Erythroblast (primary cell): ENCODE measurements around the gene CSRP1.
A peak's percentile ranks its signal among the peaks of the same experiment; 100 is the strongest.
"Not testable (repeated sequence)": the region's sequence is repeated elsewhere in the genome, so short reads cannot be mapped to it uniquely, and the experiment has no call there.

Experiments used
- DNase-seq, 2 experiments: peaks; one replicate each; lab custom pipeline; 2025; lab: John Stamatoyannopoulos, UW
- GATA1 ChIP-seq: IDR thresholded peaks from 2 replicates; pipeline ENCODE4 v1.6.1; 2011; ENCODE audit warnings: low read depth, mild to moderate bottlenecking, control low read depth, low read length, moderate library complexity
- POLR2A ChIP-seq: IDR thresholded peaks from 2 replicates; pipeline ENCODE4 v1.6.1; 2011; ENCODE audit warnings: mild to moderate bottlenecking, low read length

CSRP1 gene

DNA sequence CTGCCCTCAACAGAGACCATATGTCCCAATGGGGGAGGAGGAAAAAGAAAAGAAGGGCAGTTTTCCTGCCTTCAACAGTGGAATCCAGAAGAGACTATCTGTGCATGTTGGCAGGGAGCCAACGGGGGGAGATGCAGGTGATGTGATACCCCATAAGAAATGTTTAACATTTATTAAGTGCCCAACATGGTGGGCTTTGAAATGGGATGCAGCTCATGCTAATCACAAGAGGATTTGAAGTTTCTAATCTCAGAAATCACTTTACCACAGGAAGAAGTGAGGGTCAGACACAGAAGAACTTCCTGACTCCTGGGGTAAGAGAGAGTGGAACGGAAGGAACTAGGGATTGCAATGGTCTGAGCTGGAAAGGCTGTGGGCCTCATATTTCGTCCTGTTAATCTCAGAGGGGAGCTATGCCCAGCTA, 16.2 kb downstream of the CSRP1 start:
- no peak for TF ChIP-seq GATA1
- no peak for TF ChIP-seq POLR2A
- DNase-seq = no peak

DNA sequence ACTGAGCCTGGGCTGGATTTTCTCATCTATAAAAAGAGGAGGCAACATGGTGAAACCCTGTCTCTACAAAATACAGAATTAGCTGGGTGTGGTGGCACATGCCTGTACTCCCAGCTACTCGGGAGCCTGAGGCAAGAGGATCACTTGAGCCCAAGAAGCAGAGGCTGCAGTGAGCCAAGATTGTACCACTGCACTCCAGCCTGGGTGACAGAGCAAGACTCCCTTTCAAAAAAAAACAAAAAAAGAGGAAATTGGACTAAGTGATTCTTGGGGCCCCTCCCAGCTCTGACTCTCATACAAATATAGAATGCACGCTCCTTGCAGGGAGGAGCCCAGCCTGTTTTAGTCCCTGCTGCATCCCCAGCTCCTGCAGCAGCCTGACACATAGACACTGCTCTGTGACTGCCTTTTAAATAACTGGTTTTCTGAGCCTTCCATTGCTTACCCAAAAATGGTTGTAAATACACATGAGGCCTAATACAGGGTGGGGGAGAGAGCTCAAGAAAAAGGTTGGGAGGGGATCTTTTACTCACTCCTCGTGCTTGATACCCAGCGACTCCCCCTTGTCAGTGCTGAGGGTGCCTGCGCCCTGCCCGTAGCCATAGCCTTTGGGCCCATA, 17.2 kb downstream of the CSRP1 start:
- DNase-seq = peak in 1 of 2 experiments; percentile 46
- no peak for TF ChIP-seq GATA1
- TF ChIP-seq POLR2A = no peak

DNA sequence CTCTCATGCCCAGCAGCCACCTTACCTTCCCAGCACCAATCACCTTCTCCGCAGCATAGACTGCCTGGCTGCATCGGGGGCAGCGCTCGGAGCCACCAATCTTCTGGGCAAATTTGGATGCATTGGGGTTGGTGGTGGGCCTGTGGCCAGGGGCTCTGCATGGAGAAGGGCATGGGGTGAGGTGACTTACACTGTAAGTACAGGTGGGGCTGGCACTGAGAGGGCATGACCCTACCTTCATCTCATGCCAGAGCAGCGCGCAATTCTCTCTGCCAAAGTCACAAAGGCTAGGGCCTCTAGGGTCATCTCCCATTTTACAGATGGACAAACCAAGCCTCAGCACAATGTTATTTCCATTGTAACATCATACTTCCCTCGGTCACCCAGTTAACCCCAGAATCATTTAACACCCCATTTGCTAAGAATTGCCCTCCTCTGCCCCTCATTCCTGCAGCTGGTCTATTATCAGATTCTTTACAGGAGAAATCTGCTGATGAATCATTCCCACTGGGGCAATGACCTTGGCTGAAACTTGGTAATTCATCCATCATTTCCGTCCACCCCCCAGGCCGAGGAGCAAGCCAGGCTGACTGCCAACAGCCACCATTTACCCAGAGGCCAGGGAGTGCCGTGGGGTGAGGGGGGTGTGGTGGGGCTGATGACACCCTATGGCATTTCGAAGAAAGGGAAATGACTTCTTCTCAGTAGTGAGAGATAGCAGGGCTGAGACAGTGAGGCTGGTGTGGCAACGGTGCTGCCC, 17.9 kb downstream of the CSRP1 start:
- TF ChIP-seq GATA1 = no peak
- no peak for TF ChIP-seq POLR2A
- peak; percentile 35 to 79 for DNase-seq

DNA sequence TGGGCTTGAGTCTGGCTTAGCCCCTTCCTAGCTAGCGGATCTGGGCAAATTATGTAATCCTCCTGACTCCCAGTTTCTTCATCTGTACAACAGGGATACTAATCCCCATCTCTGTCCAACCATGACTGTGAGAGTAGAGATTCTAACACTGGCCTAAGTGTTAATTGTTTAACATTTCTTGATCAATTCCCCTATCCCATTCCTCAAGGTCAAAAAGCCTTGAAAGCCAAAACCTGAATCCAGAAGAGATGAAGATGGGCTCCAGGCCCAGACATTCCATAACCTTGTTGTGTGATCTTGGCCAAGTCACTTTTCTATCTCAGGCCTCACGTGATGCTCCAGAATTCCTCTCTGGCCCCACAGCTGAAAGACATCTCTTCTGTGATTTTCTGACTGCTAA, 19.2 kb downstream of the CSRP1 start:
- DNase-seq = no peak
- TF ChIP-seq GATA1 (no peak), POLR2A (no peak)

DNA sequence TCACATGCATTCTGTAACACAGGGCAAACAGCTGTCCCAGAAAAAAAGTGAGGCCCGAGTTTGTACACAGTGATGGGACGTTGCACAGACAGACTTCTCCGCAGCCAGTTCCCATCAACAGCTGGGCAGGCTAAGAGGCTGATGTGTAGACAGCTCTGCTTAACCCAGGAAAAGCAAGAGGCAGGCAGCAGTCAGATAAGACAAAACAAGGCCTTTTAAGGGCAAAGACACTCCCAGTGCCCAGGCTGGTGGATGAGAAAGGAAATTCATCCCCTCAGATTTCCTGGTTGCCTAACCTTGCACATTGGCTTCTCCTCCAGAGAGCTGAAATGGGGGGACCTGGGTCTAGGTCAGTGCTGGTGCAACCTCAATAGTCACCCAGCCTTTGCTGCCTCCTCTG, 20.7 kb downstream of the CSRP1 start:
- peak; percentile 38 to 50 for DNase-seq
- TF ChIP-seq POLR2A (no peak), GATA1 (no peak)

DNA sequence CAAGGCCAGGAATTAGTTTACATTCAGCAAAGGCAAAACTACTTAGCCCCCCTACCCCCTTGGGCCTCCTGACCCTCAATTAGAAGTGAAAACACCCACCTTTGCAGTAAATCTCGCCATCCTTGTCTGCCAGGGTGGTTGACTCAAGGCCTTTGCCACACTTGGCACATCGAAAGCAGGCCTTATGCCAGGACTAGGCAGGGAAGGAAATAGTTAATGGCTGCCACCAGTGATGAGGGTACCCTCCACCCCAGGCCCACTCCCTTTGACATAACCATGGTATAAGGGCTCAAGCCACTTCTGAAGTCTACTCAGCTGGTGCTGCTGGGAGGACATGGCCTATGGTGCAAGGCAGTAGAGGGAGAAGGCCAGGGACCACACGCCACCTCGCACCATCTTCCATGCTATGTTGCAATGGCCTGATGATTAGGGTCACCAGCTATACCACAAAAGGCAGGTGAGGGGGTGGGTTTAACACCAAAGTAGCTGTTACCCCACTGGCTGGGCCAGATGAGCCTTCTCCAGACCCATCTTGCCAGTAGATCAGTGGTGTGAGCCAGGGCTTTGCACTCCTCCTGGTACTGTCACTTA, 21.6 kb downstream of the CSRP1 start:
- no peak for DNase-seq
- TF ChIP-seq GATA1 (no peak), POLR2A (no peak)

DNA sequence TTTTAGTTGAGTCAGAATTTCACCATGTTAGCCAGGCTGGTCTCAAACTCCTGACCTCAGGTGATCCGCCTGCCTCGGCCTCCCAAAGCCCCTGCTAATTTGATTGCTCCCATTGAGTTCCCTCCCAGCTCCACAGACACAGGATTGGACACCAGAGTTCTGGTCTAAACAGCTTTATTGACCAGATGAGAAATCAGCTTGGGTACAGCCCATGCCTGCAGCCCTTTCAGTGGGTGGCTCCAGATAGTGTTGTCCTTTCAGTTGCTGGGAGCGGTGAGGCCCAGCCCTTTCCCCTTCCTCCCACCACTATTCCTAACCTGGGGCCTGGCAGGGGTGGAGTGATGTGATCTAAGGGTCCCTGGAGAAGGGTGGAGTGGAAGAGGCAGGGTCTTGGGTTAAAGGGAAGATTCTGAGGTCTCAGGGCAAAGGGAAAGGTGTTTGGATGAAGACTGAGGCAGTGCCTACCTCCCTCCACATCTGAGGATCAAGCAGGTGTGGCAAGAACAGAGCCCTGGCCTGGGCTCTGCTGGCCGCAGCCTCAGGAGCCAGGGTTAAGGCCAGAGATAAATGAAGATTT, 23.5 kb downstream of the CSRP1 start:
- TF ChIP-seq GATA1 = no peak
- no peak for TF ChIP-seq POLR2A
- DNase-seq = no peak

DNA sequence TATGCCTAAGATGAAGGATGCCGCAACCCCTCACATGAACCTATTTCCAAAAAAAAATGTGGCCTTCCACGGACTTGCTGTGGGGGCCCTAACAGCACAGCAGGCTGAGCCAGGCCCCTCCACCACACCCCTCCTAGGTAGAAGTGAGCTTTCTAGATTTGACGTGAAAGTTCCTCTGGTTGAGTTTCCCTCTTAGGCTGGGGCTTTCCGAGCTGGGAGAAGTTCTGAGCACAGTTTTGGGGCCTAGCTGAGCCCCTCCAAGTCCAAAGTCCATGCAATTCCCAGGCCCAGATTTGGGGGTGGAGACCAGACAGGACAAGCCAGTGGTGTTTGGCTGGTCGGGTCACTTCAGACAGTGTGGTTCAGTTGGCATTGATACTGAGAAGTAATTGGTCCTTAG, 24.2 kb downstream of the CSRP1 start:
- no peak for DNase-seq
- TF ChIP-seq GATA1 (no peak), POLR2A (no peak)

DNA sequence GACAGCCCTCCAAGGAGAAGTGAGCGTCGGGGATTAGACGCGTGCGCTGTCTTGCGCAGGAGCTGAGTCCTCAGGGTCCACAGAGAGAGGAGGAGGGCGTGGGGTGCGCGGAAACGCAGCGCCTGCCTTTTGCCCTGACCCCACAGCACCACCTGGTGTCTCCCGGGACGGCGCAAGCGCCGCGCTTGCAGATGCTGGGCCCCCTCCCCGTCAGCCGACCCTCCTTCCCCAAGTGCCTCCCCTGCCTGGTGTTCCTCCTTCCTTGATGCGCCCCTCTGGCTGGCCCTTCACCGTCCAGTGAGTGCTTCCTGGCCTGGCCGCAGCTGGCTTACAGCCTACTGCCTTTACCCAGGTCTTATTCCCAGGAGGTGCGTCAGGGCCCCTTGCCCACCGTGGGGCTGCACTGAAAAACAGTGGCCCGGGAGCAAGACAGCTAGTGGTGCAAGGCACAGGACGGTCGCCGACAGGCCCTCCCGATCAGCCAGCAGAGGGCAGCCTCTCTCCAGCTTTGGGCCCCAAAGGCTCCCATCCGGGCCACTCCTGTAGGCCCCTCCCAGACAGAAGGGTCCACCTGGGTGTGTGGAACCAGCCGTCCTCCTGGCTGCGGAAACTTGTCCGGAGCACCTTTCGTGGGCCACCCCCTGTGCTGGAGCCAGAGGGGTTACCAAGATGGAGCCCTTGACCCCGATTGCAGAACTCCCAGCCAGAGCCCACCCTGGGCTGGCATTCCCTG, 25.0 kb downstream of the CSRP1 start:
- TF ChIP-seq GATA1 (no peak), POLR2A (no peak)
- DNase-seq = peak; percentile 76 to 83

DNA sequence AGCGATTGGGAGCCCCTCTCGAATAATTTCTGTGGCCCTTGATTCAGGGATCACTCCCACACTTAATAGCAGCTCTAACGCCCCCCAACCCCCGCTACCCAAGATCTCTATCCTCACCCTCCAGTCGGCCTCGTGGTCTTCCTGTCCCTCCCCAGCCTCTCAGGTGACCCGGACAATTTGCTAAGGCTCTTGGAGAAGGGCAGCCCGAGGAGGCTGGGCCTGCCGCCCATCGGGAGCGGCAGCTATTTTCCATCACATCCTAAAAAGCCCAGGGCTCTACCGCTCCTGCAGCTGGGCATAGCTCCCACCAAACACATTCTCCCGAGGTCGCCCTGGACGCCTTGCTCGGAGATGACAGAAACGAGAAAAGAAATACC, 25.9 kb downstream of the CSRP1 start:
- TF ChIP-seq POLR2A (no peak), GATA1 (no peak)
- no peak for DNase-seq

DNA sequence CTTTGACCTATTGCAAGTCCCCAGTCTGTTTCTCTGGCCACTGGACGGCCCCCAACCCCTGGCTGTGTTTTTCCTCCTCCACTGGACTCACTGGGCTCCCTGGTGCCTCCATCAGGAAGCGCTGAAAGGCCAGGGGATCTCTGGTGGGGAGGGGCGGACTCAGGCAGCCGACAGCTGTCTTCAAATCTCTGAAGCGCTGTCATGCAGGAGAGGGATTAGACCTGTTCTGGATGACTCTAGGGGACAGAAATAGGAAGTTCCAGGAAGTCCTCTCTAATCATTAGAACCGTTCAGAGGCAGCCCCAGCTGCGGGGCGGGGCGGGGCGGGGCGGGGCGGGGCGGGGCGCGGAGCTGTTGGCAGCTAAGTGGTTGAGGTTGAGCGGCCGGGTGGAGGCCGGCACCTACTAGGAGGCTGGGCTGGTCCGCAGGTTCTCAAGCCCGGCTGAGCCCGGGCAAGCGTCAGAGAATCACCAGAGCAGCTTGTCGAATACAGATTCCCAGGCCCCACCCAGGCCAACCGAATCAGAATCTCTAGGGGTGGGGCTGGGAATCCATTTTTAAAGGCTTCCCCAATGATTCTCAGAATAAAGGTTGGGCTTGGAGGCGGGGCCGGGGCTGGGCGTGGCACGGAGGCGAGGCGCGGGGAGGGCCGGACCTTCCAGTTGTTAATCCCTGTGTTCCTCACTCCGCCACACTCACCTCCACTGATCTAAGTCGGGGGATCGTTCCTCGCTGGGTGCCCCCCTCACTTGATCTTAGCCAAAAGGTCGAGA, 26.5 kb downstream of the CSRP1 start:
- TF ChIP-seq POLR2A (no peak), GATA1 (no peak)
- DNase-seq = peak; percentile 55 to 65

DNA sequence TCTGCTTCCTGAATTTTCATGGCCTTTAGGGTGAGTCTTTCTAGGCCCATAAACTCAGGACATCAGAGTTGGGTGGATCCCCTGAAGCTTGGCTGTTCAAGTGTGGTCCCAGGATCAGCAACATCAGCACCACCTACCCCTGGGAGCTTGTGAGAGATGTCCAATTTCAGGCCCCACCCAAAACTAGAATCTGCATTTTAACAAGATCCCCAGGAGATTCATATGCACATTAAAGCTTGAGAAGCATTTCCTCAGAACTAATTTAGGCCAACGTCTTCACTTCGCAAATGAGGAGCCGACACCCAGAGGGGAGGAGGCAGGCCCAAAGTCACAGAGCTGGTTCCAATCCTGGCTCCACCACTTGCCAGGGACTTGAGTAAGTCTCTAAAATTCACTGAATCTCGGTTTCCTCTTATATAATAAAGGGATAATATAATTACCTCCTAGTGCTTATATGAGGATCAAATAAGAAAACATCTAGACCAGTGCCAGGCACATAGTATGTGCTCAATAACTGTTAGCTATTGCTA, 27.7 kb downstream of the CSRP1 start:
- TF ChIP-seq GATA1 (no peak), POLR2A (no peak)
- no peak for DNase-seq

DNA sequence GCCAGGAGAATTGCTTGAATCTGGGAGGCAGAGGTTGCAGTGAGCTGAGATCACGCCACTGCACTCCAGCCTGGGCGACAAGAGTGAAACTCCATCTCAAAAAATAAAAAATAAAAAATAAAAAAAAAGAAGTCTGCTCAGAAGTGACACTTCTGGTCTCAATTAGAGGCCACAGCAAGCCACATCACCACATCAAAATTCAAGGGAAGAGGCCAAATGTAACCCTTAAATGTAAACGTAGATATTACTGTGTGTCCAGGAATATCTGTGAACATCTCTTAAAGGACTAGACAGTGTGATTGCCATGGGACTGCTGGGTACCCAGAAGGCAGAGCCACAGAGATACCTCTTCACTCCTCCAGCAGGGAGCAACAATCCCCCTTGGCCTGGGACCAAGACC, 28.3 kb downstream of the CSRP1 start:
- not testable (repeated sequence) for DNase-seq
